GM10266 (cell line): ENCODE measurements around the gene TMTC4.

Experiments used
- DNase-seq: peaks from one replicate; pipeline ENCODE4 v3.0.0; 2012; ENCODE audit errors: extremely low spot score
- CTCF ChIP-seq: IDR thresholded peaks from 2 replicates; pipeline ENCODE4 v1.5.1; 2012; ENCODE audit warnings: mild to moderate bottlenecking, low read depth; ENCODE audit not compliant: control insufficient read depth, insufficient read depth; ENCODE audit errors: missing control alignments

Gene TMTC4

GRCh38 chr13:100644371-100644770, 30.2 kb downstream of the TMTC4 start:
- TF ChIP-seq CTCF: no peak
- DNase-seq: no peak

DNA sequence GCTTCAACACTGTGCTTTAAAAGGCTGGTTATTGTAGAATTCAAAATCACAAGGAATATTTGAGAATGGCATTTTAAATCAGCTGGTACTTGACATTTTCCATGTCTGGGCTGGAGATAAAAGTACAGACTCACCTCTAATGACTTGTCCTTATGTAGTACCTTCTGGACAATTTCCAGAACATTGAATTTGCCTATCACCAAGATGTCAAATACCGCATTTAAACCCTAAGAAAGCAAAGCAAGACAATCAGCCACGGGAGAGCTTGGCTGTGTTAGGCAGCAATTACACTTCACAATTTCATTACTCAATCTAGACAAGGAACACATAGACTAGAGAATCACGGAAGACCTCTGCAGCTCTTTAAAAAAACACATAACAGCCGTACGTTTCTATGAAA, 36.8 kb downstream of the TMTC4 start:
- no peak for DNase-seq
- no peak for TF ChIP-seq CTCF

DNA sequence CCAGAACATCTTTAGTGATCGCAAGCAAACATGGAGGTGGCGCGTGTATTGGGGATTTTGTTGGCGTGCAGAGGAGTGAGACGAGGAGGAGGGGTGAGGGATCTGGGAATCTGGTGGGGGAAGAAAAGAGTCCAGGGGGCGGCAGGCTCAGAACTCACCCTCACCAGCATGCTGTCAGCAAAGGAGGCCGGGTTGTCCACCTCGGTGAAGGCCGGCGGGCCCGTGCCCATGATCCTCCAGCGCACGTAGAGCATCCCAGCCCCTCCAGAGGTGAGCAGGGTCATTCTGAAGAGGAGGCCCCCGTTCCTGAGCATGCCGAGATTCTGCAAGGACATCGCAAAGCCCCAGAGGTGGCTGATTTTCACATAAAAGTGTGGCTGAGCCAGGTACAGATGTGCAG, 37.2 kb downstream of the TMTC4 start:
- no peak for TF ChIP-seq CTCF
- DNase-seq: no peak

DNA sequence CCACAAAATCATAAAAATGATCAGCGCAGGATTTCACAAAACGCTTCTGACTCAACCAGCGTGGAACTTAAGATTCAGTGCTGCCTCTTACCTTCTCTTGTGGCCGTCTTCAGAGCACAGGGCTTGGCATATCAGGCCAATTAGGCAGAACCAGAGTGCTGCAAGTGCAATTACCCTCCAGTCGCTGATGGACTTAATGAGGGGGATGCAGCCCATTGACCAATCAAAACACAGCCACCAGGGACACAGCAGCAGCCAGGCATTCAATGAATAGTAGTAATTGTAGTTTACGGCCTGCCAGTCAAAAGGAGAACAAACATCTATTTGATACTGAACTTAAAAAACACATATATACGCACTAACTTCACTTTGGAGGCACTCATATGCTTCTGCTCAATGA, 38.2 kb downstream of the TMTC4 start:
- no peak for DNase-seq

GRCh38 chr13:100636004-100636403, 38.6 kb downstream of the TMTC4 start:
- no peak for TF ChIP-seq CTCF
- DNase-seq: no peak

More for the DNA sequence above, 38.2 kb downstream of the TMTC4 start:
- no peak for TF ChIP-seq CTCF

GRCh38 chr13:100634696-100635095, 39.9 kb downstream of the TMTC4 start:
- TF ChIP-seq CTCF: no peak
- no peak for DNase-seq

GRCh38 chr13:100633461-100633860, 41.1 kb downstream of the TMTC4 start:
- no peak for DNase-seq

More at GRCh38 chr13:100633461-100633860, 41.1 kb downstream of the TMTC4 start:
- no peak for TF ChIP-seq CTCF
